Neural progenitor cell (in vitro differentiated cells): ENCODE data around the gene RHPN2.

Experiments
- CTCF ChIP-seq: fragments of 200-600 bp; sonication (generic); IDR thresholded peaks from 2 replicates; pipeline ENCODE4 v1.5.1; 2017; ENCODE audit warnings: antibody characterized with exemption, mild to moderate bottlenecking
- EZH2 ChIP-seq: fragments of 200-600 bp; sonication (generic); IDR thresholded peaks from 2 replicates; pipeline ENCODE4 v1.6.1; 2017; ENCODE audit warnings: antibody characterized with exemption, mild to moderate bottlenecking, moderate library complexity
- EZH2phosphoT487 ChIP-seq: fragments of 200-600 bp; sonication (generic); IDR thresholded peaks from 2 replicates; pipeline ENCODE4 v1.6.1; 2017; ENCODE audit warnings: antibody characterized with exemption

- no peak for TF ChIP-seq CTCF
- no peak for TF ChIP-seq EZH2
- TF ChIP-seq EZH2phosphoT487: no peak
Measured at GRCh38 chr19:32928806-32929205, 135.9 kb downstream of the RHPN2 start.
